ENCODE data around the gene NTMT1.

NTMT1 gene

DNA sequence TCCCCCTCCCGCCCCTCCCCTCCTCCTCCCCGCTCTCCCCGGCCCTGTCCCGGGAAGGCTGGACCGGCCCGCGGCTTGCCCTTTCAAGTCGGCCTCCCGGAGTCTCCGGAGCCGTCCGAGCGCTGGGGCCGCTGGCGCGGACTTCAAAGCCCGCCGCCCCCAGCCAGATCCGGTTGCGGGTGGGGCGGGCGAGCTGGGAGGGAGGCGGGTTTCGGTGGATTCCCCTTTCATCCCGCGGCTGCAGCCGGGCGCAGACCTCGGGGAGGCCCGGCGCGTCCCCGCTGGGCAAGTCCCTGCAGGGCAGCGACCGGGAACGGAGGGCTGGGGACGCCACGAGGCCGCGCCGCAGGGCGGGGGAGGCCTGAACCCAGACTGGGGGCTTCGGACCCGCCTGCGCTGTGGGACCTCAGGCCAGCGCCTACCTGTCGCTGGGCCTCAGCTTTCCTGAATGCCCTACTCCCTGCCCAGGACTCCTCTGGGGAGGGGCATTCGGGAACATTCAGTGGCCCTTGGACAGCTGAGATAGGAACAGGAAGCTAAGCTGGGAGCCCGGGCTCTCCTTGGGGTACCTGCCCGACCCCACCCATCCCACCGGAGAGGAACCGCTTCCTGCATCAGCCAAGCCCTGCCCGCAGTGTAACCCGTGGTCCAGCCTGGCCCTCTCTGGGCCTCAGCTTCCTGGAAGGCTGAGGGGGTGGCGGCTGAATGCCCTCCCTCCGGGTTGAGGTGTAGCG is 28.4 kb upstream of the NTMT1 start:
- peak; percentile 75 for DNase-seq

DNA sequence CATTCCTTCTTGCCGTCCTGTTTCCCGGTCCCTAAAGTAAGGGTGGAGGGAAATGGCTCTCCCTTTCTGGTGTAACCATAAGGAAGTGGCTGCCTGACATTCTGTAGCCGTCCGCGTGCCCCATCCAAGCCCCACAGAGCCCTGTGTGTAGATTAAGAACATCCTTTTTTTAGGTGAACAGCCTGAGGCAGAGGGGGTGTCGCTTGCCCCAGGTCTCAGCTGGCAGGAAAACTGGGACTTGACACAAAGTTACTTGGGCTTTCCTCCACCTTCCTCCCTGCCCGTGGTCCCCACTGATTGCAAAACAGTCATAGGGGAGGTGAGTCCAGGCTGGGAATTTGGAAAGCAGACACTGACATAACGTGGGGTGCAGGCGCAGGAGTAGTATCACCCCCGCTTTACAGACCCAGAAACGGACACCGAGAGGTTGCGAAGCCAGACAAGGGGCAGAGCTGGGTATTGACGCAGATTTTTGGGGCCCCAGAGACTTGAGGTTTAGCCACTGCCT is 27.8 kb upstream of the NTMT1 start:
- no peak for DNase-seq

DNA sequence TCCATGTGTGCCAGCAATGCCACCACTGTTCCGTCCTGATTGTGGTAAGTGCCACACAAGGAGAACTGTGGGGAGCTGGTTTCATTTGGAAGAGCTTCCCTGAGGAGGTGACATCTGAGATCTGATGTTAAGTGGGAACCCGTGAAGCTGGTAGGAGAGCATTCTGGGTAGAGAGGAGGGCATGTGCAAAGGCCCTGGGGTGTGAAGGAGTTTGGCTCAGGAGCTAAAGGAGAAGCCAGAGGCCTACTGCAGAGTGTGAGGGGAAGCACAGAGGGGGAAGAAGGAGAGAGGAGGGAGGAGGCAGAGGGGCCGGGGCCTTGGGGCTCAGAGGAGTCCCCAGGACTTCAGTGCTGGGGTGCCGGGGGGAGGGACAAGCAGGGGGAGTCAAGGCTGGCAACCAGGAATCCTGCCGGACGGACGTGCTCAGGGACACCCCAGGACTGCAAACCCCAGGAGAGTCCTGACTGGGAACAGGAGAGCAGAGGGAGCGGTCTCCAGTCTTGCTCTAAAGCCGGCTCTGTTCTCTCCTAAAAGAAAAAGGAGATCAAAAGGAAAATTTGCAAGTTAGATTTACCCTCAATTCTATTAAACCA is 24.8 kb upstream of the NTMT1 start:
- no peak for DNase-seq

DNA sequence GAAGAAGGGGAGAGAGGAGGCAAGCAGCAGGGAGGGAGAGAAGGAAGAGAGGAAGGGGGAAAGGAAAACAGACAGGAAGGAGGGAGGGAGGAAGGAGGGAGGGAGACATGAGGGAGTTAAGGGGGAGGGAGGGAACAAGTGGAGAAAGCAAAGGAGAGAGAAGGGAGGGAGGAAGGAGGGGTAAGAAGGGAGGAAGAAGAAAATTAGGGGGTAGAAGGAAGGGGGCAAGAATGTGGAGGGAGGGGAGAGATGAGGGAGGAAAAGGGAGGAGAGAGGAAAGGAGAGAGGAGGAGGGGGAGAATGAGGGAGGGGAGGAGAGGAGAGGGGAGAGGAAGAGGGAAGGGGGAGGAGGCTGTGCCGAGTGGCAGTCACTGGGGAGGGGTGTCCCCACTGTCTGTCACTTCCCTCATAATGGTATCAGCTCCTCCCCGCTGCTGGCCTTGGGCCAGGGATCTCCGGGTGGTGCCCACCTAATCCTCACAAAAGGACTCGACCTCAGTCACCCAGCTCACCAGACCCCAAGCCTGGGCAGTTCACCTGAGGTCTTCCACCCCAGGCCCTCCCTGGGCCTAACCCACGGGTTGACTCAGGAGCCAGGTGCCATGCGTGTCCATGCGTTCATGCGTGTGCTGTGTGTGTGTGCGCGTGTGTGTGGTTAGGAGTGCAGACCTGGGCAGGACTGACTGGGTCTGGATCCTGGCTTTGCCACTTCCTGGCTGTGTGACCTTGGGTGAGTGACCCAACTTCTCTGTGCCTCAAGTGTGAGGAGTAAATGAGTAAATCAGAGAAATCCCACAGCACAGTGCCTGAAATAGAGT is 23.2 kb upstream of the NTMT1 start:
- no peak for DNase-seq

DNA sequence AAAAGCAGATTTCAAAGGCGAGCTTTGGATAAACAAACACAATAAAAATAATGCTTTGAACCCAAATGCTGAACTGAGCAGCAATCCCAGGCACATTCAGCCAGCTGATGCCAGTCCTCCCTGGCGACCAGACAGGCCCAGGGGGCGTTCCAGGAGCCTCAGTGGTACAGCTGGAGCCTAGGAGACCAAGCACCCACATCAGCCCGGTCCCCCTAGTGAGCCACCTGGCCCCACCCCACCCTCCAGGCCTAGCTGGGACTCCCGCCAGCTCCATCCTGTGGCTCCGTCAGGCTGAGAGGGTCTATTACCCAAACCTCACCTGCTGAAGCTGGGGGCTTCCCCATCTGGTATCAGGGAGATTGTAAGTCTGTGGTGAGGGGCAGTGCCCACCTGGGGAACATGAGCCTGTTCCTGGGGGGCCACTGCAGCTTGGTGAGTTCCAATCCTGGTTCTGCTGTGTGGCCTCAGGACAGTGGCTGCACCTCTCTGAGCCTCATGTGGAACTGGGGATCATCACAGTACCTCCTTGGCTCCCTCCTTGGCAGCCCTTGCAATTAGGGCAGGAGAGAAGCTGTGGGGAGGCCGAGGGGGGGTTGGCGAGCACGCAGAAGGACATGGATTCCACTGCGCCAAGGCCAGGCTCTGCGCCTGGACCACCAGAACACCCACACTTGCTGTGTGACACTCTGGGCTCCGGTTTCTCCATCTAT is 21.8 kb upstream of the NTMT1 start:
- no peak for DNase-seq

DNA sequence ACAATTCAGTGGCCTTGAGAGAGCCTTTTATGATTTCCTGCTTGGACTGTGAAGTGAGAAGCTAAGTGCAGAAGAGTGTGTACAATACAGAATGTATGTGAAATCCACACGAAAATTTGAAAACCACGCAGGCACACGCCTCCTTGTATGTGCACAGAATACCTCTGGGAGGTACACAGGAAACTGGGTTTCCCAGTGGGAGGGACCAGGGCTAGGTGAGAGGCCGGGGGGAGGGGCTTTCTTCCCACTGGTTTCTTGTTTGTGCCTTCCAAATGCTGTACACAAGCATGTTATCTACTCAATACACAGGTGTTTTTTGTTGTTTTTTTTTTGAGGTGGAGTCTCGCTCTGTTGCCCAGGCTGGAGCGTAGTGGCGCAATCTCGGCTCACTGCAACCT is 21.2 kb upstream of the NTMT1 start:
- DNase-seq, result peak; percentile 71

DNA sequence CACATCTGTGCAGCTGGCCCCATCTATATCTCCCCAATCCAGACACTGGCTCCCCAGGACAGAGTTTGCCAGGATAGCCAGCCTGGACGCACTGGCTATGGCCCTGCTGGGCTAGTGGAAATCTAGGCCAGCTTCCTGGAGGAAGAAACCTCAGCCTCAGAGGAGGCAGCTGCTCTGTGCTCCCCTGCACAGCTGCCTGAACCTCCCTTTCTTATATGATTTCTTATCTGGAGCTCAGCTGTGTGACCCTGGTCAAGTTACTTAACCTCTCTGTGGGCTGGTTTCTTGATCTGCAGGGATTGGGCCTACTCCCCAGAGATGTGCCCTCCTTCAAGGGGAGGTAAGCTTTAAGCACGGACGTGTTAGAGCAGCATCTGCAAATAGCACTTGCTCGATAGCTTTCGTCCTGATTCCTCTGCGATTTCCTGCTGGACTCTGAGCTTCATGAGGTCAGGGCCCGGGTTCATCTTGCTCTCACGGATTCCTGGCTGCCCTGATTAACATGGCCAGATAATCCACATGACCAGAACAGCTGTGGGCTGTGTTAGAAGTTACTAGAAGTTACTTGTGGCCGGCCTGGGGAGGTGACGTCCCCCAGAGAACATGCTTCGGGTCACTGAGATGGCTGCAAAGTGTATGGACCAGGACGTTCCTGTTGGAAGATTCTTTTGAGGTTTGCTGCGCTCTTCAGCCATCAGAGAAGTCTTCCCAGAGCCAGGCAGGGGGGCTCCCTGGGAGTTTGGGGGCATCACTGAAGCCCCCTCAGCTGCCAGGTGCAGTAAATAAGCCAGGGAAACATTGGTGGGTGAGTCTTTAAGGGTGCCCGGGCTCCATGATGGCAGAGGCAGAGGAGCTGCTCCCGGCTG is 19.6 kb upstream of the NTMT1 start:
- DNase-seq, result no peak

DNA sequence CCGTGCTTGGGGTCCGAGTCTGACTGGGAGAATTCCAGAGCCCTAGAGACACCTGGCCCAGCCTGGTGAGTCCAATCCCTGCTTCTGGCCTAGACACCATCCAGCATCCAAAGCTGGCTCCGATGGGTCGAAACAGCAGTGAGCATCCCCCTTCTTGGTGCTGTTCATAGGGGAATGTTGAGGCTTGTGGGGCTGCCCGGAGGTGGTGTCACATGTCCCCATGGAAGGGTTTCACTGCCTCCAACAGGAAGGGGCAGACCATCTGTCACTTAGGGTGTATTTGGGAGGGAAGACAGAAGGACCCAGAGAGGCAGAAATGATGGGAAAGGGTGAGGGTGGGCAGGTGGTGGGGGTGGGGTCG is 19.0 kb upstream of the NTMT1 start:
- DNase-seq, result no peak

DNA sequence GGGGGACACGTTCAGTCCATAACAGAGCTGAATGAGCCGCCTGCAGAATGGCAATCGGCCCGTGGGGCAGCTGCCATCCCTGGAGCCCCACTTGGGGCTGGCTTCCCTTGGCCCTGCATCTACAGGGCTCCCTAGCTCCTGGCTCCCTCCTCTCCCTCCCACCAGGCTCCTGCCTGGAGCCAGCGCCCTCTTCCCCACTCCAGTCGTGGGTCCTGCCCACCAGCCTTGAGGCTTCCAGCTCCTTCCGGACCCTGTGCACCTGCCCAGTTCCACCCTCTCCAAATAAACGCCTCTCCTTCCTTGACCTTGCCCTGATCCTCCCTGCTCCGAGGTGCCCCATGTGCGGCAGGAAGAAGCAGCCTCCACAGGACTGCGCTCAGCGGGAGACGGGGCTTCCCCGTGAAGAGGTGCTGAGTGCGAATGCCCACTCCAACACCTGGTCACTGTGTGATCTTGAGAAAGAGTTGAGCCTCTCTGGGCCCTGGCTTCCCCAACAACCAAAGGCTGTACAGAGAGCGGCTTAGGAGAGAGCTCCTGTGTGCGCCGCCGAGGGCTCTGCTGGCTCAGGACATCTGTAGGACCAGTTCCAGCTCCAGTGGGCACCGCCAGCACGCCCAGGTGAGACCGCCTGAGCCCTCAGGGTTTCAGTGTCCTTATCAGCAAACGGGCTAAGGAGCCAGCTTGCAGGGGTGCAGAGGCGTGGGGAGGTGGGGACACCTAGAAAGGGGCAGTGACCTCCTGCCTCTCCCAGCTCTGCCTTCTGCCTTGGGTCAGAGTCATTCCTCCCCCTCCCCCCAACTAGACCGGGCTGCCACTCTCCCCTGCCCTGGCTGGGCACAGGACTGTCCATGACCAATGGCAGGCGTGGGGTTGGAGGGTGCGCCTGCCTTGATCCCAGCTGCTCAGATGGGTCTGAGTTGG is 17.1 kb upstream of the NTMT1 start:
- DNase-seq, result no peak

DNA sequence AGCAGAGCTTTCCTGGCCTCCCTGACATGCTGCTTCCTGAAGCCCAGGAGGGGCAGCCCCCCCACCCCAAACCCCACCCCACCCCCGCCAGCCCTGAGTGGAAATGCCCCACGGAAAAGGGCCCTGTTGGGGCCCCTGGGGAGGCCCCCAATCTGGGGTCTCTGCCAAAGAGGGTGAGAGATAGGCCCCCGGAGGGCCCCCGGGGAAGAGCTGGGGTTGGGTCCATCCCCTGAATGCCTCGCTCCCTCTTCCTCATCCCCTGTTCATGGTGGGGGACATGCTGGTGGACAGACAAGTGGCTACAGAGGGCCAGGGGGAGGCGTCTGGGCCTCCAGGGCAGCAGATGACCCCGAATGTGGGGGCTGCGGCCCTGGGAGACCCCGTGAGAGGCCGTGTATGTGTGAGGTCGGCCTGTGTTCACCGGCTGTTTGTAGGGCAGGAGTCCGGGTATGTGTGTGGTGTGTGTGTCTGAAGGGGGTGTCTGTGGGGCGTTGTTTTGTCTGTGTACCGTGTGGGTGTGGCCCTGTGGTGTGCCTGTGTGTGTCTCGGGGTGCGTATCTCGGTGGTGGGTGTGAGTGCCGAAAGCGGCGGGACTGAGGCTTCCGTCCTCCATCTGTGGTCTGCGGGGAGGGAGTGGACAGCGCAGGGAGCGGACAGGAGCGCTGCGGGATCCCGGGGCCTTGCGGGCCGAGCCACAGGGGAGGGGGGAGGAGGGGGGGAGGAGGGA is 16.3 kb upstream of the NTMT1 start:
- DNase-seq, result peak; percentile 80

DNA sequence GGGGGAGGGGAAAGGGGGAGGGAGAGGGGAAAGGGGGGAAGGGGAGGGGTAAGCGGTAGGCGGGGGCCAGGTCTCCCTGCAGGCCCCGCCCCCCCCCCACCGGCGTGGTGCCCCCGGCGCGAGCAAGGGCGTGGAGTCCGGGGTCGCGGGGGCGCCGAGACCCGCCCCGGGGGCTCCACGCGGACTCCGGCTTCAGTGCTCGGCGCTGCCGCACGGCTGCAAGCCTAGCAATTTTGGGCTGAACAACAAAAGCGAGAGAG is 15.8 kb upstream of the NTMT1 start:
- no peak for DNase-seq

DNA sequence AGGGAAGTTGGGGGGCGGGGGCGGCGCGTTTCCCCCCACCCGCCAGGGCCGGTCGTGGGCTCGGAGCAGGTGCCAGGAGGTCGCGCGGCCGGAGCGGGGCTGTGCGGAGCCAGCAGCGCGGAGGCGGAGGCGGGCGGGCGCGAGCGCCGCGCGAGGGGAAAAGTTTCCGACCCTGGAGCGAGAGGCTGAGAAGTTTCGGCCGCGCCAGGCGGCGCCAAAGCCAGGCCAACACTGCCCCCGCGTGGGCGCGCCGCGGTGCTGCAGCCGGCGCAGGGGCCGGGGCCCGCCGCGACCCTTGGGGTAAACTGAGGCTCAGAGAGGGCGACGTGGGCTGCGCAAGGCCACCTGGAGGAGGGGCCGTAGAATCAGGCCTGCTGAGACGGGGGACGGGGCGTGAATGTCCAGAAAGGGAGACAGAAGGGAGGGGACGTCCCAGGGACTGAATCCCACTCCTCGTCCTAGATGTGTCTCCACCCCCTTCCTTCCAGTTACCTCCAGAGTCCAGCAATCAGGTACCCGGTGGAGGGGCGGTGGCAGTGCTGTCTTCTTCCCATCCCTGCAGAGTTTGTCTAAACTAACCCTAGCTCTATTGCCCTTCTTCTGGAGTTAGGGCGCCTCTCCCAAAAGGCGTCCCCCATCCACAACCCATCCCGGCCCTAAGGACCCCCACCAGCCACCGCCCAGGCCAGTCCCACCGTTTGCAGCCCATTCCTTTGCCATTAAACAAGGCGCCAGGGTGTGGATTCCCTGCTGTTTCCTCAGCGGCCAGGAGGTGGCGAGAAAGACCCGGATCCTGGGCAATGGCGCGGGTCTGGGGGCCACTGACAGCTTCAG is 15.3 kb upstream of the NTMT1 start:
- DNase-seq, result peak; percentile 90

DNA sequence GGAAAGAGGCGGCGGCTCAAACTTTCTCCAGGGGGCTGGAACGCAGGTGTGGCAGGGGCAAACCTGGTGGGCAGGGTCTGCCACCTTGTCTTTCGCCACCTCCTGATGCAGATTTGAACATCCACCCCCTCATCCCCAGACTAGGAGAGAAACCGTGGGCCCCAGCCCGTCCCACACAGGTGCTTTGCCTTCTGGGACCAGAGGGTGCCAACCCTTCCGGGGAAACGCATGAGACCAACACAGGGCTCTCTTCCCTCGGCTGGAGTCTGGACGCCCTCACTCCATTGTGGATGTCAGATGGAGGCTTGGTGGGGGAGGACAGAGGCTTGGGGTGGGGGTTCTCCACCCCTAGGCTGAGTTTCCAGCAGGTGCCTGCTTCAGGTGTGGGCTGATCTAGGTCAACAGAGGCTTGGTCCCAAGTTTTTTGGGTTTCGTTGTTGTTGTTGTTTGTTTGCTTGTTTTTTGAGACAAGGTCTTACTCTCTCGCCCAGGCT is 14.6 kb upstream of the NTMT1 start:
- DNase-seq, result no peak

DNA sequence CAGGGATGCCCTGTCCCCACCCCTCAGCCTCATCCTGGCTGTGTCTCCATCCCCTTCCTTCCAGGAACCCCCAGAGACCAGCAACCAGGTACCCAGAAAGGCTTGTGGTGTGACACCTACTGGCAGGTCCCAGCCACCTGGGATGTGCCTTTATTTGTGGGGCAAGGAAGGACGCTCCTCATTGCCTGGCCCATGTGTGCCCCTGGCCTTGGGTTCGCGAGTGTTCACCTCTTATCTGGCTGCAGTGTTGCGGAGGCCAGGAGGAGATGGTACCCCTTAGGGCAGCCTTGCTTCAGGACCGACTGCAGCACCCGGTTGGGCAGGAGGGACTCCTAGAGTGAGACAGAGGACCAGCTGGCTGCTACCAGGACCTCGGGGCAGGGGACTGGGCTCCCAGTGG is 13.8 kb upstream of the NTMT1 start:
- DNase-seq, result no peak

DNA sequence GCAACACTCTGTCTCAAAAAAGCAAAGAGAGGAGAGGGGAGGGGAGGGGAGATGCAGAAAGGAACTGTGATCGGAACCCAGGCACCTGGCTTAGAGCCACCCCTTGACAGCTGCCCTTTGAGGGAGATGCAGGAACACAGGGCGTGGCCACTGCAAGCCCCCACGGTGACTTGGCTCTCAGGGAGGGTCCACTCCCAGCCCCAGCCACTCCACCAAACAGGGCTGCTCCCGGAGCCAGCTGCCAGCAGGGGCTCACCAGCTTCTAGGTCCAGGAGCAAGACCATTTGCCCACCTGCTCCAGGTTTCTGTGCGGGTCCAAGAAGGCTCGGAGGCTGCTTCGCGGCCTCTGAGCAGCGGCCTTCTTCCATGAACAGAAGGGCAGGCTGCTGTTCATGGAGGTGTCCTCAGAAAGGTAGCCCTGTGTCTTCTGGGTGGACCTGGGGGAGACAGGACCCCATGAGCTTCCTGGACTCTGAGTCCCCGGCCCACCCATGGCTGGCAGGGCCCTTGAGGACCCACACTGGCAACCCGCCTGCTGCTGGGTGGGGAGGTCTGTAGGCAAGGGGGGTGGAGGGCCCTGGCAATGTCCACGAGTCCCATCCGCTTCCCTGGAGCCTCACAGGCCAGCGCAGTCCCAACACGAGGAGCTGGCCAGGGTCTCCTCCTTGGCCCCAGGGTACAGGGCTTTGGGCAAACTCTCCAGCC is 13.0 kb upstream of the NTMT1 start:
- no peak for DNase-seq

DNA sequence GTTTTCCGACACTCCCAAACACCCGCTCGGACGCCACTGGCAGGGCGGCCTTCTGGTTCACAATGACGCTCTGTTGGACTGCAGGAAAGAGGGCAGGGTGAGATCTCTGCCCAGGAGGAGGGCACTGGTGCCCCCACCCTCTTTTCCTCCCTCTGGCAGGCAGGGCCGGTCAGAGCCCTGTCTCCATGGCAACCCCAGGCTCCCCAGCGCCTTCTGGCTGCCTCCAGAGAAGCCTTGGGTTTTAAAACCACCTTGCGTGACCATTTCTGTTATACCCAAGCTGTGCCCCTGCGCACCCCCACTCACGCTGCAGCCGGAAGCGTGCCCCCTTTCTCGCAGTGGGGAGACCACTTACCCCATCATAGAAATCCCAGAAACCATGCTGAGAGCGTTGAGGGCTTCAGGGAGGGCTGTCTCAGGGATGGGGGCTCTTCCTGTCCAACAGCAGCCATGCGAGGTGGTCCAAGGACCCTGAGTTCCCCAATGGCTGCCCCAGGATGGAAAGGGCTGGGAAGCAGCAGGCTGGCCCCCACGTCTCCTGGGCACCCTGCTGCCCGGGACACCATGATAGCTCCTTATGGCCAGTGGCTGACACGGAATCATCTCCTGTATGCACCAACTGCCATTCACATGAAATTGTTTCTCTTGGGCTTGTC is 12.3 kb upstream of the NTMT1 start:
- DNase-seq, result no peak

DNA sequence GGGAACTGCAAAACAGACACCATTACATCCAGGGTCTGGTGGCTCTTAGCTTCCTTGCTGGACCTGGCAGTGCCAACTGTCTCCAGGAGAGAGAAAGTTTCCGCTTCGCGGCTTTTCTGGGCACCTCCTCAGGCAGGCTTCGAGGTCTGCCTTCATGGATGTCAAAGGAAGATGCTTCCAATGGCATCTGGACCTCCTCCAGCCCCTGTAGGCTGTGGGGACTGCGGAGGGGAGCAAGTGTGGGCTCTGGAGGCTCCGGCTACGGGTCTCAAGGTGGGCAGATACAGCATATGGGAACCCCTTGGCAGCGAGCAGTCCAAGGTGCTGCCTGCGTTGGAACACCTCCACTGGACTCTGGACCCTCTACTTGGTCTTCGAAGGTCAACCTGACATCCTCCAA is 11.0 kb upstream of the NTMT1 start:
- no peak for DNase-seq
